Suprapubic skin (tissue), 4 donors: ENCODE measurements around the gene SPATS2.

Experiments used
- EP300 ChIP-seq: sonication (generic); formaldehyde crosslinking; IDR thresholded peaks from one replicate; pipeline ENCODE4 v1.6.1; 2017; ENCODE audit warnings: antibody characterized with exemption
- POLR2AphosphoS5 ChIP-seq, 3 donors: sonication (generic); formaldehyde crosslinking; IDR thresholded peaks; one replicate each; pipeline ENCODE4 v1.6.1; 2017; ENCODE audit warnings: antibody characterized with exemption in 3 of 3
- TF ChIP-seq, protein P1 (sequence below), 2 donors: fragments of 200-600 bp in 1 of 2; fragments of 450-650 bp in 1 of 2; sonication (generic) in 1 of 2; IDR thresholded peaks; one replicate each; pipeline ENCODE4 v1.5.1; 2016 to 2019; ENCODE audit warnings: antibody characterized with exemption in 2 of 2, mild to moderate bottlenecking in 1 of 2, moderate library complexity in 1 of 2

DNA sequence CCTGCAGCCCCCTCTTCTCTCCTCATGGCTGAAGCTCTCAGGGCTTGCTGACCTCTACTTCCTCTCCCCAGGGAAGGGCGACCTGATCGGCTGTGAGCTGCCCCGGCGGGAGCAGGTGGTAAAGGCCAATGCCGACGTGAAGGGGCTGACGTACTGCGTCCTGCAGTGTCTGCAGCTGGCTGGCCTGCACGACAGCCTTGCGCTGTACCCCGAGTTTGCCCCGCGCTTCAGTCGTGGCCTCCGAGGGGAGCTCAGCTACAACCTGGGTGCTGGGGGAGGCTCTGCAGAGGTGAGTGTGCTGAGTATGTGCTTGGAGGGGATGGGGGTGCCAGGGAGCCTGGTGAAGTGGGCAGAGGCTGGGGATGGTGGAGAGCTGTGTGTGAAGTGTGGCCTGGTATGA, 187.0 kb downstream of the SPATS2 start:
- TF ChIP-seq, protein P1, sequence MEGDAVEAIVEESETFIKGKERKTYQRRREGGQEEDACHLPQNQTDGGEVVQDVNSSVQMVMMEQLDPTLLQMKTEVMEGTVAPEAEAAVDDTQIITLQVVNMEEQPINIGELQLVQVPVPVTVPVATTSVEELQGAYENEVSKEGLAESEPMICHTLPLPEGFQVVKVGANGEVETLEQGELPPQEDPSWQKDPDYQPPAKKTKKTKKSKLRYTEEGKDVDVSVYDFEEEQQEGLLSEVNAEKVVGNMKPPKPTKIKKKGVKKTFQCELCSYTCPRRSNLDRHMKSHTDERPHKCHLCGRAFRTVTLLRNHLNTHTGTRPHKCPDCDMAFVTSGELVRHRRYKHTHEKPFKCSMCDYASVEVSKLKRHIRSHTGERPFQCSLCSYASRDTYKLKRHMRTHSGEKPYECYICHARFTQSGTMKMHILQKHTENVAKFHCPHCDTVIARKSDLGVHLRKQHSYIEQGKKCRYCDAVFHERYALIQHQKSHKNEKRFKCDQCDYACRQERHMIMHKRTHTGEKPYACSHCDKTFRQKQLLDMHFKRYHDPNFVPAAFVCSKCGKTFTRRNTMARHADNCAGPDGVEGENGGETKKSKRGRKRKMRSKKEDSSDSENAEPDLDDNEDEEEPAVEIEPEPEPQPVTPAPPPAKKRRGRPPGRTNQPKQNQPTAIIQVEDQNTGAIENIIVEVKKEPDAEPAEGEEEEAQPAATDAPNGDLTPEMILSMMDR (IDR thresholded peaks at IDR 0.05) = no peak
- TF ChIP-seq POLR2AphosphoS5 (IDR thresholded peaks at IDR 0.05) = no peak
- TF ChIP-seq EP300 = no peak
